Measurements from ENCODE around the gene GRIN2D.
"Not testable (repeated sequence)": the region's sequence is repeated elsewhere in the genome, so short reads cannot be mapped to it uniquely, and the experiment has no call there.

GRIN2D gene

DNA sequence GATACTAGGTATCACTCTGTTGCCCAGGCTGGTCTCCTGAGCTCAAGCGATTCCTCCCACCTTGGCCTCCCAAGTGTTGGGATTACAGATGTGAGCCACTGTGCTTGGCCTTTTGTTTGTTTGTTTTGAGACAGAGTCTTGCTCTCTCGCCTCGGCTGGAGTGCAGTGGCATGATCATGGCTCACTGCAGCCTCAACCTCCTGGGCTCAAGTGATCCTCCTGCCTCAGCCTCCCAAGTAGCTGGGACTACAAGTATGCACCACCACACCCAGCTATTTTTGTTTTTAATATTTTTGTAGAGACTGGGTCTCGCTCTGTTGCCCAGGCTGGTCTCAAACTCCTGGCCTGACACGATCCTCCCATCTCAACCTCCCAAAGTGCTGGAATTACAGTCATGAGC is 21.7 kb upstream of the GRIN2D start:
- DNase-seq = not testable (repeated sequence)

DNA sequence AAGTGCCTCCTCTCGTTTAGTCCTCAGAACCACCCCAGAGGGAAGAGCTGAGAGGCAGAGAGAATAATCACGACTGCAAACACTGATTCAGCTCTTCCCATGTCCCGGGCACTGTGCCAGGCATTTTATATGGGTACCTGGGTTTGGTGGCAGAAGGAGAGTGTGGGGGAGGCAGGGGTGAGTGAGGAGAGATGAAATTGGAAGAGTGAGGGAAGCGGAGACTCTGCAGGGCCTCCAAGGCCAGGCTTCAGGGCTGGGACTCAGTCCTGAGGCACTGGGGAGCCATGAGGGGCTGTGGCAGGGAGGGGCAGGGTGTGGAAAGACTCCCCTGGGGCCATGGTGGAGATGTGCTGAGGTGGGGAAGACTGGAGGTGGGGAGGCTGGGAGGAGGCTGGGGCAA is 20.6 kb upstream of the GRIN2D start:
- DNase-seq = peak; percentile 74 to 83

DNA sequence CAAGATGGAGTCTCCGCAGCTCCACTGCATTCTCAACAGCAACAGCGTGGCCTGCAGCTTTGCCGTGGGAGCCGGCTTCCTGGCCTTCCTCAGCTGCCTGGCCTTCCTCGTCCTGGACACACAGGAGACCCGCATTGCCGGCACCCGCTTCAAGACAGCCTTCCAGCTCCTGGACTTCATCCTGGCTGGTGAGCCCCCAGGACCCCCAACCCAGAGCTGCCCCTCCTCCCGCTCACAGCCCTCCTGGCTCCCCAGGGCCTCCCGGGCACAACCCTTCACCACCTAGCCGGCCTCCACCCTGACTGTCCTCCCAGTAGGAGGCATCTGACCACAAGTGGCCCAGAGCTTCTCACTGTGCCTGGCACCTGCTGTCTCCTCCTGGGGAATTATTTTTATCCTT is 19.9 kb upstream of the GRIN2D start:
- no peak for DNase-seq

DNA sequence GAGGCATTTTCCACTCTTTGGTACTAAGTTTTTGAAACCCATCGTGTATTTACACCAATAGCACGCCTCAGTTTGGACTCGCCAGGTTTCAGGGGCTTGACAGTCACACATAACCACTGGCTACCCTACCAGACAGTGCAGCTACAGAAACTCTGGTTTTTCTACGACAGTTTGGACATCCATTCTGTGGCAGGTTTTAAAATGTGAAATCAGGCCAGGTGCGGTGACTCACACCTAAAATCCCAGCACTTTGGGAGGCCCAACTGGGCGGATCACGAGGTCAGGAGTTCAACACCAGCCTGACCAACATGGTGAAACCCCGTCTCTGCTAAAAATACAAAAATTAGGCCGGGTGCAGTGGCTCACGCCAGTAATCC is 15.3 kb upstream of the GRIN2D start:
- no peak for DNase-seq

DNA sequence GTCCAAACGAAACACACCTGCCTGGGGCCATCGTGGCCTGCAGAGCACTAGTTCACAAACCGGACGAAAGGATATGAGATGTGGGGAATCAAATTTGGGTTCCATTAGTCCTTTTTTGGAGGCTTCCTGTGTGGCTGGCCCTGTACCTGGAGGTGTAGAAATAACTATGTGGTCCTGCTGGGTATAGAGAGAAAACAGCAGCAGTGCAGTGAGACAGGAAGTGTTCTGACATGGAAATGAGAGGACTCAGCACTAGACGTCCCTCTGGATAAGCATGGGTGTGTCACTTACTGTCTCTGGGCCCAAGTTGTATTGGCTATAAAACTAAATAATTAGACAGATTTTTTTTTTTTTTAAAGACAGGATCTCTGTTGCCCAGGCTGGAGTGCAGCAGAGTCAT is 14.4 kb upstream of the GRIN2D start:
- no peak for DNase-seq

DNA sequence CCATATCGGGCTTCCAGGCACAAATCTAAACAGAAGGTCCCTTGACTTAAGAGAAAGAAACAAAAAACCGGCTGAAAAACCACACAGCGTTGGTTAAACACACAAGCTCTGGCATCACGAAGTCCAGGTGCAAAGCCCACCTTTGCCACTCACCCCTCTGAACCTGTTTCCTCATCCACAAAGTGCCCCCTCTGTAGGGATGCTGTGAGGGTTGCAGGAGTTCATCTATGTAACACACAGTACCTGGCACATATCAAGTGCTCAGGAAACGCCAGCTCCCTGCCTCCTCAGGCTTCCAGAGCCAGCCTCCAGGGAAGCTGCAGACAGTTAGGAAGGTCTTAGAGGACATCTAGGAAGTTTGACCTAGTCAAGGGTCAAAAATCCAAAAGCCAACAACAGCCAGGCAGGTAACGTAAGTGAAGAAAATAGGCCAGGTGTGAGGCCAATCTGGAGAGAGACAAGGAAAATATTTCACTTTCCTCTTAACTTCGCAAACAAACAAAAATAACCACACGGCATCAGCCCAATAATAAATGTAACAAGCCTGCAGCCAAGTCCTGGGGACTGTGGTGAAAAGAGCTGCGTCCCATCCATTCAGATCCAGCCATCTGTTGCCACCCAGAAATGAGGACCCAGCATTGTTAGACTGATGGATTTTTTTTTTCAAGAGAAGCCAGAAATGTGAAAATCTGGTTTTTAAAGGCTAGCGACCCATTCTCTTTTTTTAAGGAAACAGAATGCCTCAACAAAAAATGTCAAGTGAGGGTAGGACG is 12.1 kb upstream of the GRIN2D start:
- no peak for DNase-seq

DNA sequence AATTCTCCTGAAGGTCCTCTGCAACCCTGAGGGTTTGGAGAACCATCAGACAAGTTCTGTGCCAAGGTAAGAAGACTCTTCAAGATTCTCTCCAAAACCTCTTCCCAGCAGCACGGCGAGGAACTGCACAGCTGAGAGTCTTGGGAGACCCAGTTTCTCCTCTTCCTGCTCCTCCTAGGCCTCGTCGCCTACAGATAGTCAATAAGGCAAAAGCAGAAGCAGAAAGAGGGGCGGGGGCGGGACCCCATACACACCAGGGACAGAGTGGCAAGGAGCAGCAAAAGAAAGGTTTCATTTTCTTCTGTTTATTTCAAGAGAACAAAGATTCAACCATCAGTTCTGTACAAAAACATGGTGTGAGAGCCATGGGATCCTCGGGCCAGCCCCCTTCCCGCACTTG is 11.2 kb upstream of the GRIN2D start:
- DNase-seq = no peak

DNA sequence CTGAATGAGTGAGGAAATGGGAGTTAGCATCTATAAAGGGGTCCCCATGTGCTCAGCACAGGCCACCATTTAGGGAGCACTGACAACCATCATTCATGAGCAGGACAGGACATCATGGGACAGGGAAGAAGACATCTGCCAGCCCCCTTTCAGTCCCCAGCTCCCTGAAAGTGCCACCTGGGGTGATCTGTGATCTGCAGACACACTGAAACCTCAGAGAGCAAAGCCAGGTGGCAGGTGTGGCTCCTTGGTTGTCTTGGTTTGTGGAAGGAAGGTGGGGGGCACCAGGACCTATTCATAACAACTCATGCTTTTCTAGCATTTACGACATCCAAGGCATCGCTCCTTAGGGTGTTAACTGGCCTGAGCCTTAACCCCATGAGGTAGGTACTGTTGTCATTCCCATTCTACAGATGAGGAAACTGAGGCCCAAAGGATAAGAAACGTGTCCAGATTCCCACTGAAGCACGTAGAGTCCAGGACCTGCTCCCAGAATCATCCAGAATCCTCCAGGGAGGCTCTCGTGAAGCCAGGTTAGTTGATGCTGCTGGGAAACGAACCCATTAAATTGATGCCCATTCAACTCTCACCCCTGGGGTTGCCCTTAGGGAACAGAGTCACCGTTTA is 7.9 kb upstream of the GRIN2D start:
- DNase-seq = no peak

DNA sequence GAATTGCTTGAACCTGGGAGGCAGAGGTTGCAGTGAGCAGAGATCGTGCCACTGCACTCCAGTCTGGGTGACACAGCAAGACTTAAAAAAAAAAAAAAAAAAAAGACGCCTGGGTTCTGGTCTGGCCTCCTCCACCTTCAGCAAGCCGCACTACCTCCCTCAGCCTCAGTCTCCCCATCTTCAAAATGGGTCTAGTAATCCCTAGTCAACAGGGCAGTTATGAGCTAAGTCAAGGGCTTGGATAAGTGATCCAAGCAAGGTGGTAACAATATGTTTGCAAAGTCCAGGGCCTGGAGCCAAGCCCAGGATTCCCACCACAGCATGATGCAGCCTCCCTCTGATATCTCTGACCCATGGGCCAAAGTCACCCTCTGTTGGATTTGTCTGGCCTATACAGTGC is 6.5 kb upstream of the GRIN2D start:
- no peak for DNase-seq

DNA sequence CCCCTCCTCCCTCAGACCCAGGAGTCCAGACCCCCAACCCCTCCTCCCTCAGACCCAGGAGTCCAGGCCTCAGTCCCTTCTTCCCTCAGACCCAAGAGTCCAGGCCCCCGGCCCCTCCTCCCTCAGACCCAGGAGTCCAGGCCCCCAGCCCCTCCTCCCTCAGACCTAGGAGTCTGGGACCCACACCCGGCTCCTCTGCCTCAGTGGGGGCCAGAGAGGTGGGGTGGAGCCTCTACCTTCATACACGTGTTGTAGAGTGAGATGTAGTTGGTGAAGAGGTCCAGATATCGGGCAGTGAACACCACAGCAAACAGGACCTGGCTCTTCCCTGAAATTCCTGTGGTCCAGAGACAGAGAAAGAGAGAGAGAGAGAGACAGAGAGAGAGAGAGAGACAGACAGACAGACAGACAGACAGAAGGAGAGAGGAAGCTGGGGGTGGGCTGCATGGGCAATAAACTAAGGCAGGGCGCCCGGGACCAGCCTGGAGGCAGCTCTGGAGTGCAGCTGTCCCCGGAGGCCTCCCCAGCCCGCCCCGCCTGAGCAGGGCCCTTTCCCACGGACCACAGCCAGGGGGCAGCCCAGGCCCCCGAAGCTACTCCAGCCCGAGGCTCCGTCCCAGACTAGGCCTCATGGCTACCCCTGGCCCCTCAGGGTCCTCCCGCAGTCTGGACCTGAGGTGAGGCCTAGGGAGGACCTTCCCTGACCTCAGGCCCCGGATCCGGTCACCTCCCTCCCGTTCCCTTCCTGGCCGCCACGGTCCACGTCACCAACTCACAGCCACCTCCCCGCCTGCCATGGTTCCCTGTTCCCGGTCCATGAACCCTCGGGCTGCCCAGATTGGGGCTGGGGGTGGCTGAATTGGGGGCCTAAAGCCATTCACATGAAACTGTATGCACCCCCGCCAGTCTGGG is 3.0 kb upstream of the GRIN2D start:
- peak; percentile 29 to 30 for DNase-seq

DNA sequence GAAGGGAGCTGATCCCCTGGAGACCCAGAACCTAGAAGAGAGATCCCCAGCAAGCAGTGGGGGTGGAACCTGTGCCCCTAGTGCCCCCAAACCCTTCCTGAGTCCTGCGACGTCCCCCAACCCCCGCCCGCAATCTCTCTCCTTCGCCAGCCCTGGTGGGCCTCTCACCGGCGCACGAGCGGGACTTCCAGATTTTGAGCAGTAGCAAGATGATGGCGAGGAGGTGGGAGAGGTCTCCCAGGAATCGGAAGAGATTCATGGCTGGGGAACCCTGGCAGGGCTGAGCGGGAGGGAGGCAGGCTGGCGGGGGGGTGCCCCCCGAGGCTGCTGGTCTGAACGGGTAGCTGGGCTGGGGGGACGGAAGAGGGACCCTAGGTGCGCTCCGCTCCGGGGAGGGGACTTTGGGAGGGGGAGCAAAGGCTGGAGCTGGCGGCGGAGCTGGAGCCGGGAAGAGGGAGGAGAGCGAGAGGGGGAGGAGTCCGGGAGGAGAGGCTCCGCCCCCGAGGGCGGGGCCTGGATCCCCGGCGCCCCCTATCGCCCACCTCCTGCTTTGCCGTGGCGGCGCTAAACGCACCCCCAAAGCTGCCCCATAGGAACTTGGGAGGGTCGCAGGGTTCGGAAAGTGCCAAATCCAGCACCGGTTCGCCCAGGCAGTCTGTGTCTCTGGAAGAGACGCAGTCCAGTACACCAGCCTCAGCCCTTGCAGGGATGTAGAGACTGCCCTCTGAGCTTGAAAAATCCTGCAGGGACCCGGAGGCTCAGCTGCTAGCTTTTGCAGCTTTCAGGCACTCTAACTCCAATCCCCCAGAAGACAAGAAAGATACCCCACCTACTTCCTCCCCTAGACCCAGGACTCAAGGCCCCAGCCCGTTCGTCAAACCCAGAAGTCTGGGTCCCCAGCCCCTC is 2.1 kb upstream of the GRIN2D start, which contains the start of gene KDELR1:
TSS of gene KDELR1 (minus strand) at position 452 of the 906 bp plus-strand sequence. CDS start at position 259, 193 bp downstream.
- peak; percentile 36 to 57 for DNase-seq

DNA sequence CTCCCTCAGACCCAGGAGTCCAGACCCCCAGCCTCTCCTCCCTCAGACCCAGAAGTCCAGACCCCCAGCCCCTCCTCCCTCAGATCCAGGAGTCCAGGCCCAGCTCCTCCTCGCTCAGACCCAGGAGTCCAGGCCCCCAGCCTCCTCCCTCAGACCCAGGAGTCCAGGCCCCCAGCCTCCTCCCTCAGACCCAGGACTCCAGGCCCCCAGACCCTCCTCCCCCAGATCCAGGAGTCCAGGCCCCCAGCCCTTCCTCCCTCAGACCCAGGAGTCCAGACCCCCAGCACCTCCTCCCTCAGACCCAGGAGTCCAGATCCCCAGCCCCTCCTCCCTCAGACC is 1.5 kb upstream of the GRIN2D start:
- not testable (repeated sequence) for DNase-seq

DNA sequence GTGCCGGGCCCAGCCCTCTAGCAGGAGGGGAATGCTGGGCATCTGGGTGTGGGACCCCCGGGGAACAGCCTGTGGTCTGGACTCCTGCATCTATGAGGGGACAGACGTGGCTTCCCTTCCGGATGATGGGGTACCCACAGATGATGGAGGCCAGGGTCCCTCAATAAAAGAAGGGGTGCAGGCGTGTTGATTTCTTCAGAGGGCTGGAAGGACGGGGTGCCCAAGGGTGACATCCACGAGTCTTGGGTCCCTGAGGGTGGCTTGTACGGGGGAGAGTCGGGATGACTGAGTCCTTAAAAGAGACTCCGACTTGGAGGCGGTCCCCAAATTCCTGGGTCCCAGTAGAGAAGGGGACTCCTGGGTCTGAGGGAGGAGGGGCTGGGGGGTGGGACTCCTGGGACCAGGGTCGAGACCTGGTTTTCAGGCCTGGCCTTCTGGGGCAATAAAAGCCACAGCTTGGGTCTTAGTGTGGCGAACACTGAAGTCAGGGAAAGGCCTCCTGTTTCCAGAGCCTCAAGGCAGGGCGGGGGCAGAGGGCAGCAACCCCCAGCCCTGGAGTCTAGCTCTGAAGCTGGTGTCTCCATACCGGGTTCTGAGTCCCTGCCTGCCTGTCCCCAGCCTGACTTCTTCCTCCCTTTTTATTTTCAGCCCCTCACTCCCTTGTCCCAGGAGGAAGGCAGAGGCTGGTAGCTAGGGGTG is 459 bp upstream of the GRIN2D start:
- no peak for DNase-seq

DNA sequence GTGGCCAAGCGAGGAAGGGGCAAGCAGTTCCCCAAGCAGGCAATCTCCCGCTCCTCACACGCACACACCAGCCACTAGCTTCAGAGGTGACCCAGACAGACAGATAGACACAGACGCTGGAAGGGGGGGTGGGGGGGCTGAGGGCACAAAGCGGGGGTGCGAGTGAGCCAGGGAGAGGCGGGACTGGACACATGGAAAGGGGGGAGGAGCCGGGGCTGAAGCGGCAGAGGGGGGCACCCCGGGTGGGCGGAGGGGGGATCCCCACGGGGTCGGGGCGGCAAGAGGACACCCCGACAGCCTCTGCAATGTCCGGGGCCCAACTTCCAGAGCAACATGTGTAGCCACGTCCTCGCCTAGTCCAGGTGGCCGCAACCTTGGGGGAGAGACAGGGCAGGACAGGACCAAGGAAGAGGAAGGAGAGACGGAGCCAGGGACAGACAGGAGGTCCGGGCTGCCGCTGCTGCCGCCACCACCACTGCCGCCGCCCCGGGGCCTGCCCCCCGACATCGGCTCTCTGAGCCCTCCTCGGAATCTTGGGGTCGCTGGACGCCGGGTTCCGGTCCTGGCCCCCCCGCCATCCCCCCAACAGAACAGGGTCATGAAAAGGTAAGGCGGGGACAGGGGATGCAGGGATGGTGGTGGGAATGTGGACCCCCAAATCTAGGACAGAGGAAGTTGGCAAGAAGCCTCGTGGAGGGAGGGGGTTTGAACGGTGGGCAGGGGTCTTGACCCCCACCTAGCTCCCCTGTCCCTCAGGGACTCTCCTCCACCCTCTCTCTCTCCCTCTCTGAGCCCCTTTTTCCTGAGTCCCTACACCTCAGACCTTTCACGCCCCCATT is 1.1 kb downstream of the GRIN2D start:
- DNase-seq = no peak

DNA sequence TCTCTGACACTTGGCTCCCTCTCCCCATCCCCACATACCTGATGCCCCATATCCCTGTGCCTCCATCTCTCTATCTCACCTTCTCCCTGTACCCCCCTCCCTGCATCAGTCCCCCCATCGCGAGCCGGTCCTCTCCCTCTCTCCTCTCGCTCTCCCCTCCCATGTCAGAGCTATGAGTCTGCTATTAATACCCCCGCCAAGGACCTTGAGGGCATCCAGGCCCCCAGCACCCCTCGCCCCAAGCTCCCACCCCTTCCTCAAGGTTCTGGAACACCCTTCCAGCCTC is 1.6 kb downstream of the GRIN2D start:
- no peak for DNase-seq

DNA sequence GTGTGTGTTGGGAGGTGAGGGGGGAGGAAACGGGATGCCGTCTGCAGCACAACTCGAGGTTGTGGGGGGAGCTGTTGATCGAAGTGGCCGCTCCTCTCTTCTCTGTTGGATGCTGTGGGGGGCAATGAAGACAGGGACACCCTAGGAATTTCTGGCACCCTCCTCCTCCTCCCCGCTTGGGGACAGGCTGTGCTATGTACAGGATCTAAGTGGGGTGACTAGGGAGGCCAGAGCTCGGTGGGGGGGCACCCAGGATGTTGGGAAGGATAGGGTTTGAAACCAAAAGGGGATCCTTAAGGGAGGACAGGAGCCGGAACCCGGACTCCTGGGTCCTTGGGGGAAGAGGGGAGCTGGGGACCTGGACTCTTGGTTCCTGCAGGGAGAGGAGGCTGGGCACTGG is 2.0 kb downstream of the GRIN2D start:
- no peak for DNase-seq

DNA sequence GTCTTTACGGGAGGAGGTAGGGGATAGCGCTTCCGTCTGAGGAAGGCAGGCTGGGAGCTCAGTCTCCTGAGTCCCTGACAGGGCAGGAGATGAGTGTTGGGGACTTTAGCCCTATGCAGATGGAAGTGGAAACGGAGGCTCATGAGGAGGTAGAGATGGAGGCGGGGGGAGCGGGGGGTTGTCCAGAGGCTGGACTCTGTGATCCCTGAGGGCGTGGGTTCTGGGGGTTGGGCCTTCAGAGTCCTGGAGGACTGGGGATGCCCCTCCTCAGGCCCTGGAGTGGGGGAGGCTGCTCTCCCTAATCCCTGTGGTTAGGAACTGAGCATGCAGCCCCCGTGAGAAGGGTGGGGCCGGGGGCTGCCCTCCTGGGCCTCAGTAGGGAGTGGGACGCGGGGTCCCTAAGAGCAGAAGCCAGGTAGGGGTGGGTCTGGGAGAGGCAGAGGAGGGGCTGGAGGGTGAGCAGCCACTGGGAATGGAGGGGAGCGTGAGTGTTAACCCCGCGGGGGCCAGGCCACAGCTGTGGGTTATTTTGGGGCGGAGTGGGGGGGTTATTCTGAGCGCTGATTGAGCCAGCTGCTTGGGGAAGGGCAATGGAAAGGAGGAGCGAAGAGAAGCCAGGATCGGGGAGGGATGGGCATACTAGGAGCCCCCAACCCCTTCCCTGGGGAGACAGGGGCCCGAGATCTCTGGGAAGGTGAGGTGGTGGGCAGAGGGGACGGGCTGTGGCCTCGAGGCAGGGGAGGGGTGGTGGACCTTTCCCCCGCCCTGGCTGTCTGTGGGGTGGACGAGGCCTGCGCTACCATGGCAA is 2.8 kb downstream of the GRIN2D start:
- DNase-seq = no peak

DNA sequence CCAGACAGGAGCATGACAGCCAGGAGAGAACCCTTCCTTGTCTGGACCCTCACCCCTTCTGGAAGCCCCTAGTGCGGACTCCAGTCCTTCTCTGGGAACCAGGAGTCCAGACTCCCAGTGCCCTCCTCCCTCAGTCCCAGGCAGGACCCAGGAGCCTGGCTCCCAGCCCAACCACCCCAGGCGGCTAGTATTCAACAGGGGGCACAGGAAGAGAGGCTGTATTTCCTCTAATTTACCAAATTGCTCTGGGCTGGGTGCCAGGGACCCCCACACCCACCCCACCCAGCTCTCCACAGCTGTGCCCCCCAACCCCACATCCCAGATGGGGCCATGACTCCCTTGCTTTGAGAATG is 3.3 kb downstream of the GRIN2D start:
- DNase-seq = peak in 1 of 2 experiments; percentile 36

DNA sequence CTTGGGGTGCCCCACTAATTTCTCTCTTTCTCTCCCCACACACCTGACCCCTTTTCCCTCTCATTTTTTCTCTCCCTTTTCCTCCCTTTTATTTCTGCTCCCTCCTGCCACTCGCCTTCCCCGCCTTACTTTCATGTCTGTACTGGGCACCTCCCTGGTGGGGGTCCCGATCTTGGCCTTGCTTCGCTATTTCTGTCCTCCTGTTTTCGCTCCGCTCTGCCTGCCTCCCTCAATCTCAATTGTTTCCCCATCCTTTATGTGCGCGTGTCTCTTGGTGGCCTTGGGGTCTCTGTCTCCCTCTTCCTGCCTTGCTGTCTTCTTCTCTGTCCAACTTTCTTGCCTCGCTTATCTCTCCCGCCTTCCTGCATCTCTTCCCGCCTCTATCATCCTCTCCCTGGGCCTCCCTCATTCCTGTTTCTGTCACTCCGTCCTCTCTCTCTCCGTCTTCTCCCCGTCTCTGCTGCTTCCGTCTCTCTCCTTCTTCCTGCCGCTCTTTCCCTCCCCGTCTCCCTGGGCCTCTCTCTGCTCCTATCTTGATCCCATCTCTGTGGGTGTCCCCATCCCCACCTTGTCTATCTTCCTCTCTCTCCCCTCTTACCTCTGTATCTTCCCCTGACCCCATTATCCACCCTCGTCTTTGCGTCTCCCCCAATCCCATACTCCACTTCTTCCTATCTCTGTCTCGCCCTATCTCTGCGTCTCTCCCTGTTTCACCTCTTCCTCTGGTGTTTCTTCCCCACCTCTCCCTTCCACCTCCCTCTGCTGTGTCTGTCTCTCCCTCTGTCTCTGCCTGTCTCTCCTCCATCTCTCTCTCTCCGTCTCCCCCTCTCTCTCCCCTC is 4.0 kb downstream of the GRIN2D start:
- DNase-seq = no peak

DNA sequence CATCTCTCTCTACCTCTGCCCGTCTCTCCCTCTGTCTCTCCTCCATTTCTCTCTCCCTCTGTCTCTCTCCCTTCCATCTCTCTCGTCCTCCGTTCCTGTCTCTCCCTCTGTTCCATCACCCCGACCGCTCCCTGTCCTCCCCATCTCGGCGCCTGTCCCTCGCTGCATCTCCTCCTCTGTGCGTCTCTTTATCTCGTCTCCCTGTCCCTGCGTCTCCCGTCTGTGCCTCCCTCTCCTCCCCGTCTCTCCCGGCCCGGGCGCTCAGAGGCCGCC is 4.6 kb downstream of the GRIN2D start:
- no peak for DNase-seq

Measured in NCI-H2081 (cell line).